Kidney epithelial cell (primary cell): Measurements from ENCODE around the gene PRRT4. TPM values are rescaled to one million over a fixed set of nuclear protein-coding genes. Genes with fewer than 3 reads are reported as not detected.

Source experiments
- DNase-seq: peaks from one replicate; pipeline ENCODE4 v3.0.0-alpha.2; 2010; ENCODE audit warnings: low read depth
- H3K27me3 ChIP-seq: 2 replicates; pipeline ENCODE4 v1.6.0; 2011; ENCODE audit warnings: low read length; ENCODE audit not compliant: control insufficient read depth, insufficient read depth
- H3K36me3 ChIP-seq: 2 replicates; pipeline ENCODE4 v1.5.1; 2011; ENCODE audit warnings: low read length; ENCODE audit not compliant: control insufficient read depth, insufficient read depth
- H3K4me3 ChIP-seq: 2 replicates; pipeline ENCODE4 v1.5.1; 2011; ENCODE audit warnings: low read depth, mild to moderate bottlenecking, control low read depth, low read length
- total RNA-seq: library from RNA; depleted of rRNA; stranded (reverse); fragments of >200 nt; gene quantifications from 2 replicates; pipeline ENCODE4 v1.2.3, GENCODE V29; 2015
- TF ChIP-seq, protein P1 (sequence below): IDR thresholded peaks from 2 replicates; pipeline ENCODE4 v1.5.1; 2011; ENCODE audit warnings: mild to moderate bottlenecking, moderate library complexity, low read length, control low read depth, inconsistent platforms; ENCODE audit not compliant: insufficient read depth, poor library complexity, severe bottlenecking

PRRT4 gene
- total RNA-seq, 1 donor from 2014 or later = not detected

DNA sequence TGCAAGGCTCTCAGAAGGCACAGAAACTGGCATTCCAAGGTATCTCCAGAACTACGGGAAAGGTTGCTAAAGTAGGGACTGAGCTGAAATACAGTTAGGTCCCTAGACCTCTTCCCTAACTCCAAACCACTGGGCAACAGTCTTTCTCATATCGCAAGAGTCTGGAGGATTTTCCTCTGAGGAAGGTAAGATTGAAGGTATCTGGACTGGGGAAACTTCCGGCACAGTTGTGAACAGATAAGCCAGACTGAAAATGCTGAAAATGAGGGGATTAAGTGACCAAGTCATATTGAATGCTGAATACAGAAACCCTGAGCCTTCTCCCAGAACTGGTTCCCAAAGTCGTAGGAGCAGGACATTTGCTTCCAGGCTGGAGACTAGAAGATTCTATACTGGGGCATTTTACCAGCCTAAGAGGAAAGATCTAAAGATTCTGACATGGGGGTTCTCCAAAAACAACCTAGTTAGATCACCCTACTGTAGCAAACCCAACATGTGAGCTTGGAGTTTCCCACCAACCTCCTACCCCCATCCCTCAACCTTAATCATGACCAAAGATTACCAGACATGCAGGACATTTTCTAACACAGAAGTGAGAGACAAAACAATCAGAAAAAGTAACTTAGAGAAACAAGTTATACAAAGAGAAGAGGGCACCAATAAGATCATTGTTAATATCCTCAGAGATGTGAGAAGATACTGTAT is 2.8 kb upstream of the PRRT4 start:
- H3K27me3 ChIP-seq = peaks cover 44% of the 10 kb centered on the region
- TF ChIP-seq, protein P1, sequence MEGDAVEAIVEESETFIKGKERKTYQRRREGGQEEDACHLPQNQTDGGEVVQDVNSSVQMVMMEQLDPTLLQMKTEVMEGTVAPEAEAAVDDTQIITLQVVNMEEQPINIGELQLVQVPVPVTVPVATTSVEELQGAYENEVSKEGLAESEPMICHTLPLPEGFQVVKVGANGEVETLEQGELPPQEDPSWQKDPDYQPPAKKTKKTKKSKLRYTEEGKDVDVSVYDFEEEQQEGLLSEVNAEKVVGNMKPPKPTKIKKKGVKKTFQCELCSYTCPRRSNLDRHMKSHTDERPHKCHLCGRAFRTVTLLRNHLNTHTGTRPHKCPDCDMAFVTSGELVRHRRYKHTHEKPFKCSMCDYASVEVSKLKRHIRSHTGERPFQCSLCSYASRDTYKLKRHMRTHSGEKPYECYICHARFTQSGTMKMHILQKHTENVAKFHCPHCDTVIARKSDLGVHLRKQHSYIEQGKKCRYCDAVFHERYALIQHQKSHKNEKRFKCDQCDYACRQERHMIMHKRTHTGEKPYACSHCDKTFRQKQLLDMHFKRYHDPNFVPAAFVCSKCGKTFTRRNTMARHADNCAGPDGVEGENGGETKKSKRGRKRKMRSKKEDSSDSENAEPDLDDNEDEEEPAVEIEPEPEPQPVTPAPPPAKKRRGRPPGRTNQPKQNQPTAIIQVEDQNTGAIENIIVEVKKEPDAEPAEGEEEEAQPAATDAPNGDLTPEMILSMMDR = no peak
- H3K36me3 ChIP-seq = no peaks in the 10 kb centered on the region
- H3K4me3 ChIP-seq = no peak overlapping the region
- no peak for DNase-seq

DNA sequence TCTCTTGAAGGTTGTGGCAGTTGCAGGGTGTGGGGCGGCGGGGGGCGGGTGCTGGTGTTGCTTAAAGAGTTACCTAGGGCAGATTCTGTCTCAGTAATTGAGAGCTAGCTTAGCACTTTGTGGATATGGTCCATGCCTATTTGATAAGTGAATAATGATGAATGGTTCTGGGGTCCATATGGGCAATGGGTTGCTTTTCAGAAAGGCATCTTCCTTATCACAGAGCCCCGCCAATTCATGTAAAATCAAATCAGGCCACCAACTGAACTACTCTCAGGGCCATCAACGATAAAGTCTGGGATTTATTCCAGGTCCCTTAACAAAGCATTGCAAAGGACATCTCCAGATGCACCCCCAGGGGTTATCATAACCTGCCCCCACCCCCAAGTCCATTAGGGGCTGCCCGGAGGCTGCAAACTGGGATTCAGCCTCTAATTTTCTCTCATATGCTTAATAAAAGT is 1.8 kb upstream of the PRRT4 start:
- peaks cover 53% of the 10 kb centered on the region for H3K27me3 ChIP-seq
- no peak overlapping the region for H3K4me3 ChIP-seq
- no peaks in the 10 kb centered on the region for H3K36me3 ChIP-seq
- TF ChIP-seq, protein P1 = no peak
- no peak for DNase-seq

DNA sequence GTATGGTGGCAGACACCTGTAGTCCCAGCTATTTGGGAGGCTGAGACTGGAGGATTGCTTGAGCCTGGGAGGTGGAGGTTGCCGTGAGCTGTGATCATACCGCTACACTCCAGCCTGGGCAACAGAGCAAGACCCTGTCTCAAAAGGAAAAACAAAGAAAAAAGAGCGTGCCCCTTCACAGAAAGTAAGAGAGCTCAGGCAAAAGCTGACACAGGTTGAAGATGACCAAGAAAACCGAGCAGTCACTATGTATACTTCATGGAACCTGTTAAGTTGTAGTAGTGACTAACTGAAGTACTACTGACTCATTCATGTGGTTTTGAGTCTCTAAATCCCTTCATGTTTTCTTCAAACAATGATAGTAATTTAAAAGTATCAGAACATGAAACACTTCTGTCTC is 1.2 kb upstream of the PRRT4 start:
- H3K27me3 ChIP-seq = peaks cover 59% of the 10 kb centered on the region
- H3K36me3 ChIP-seq = no peaks in the 10 kb centered on the region
- DNase-seq = no peak
- TF ChIP-seq, protein P1 = no peak
- H3K4me3 ChIP-seq = no peak overlapping the region

DNA sequence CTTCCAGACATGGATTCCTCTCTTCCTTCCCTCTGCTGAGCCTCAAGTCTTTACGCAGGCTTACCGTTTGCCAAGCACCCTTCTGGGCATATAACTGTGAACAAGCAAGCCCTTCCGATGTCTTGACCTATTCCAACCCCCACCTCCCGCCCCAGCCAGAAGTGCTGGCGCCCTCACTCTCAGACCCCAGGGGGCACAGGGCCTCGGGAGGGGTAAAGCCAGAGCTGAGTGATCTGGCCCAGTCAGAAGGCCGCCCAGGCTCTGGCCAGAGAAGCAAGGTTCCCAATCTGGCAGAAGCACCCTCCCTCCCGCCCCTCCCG is 1.2 kb downstream of the PRRT4 start:
- DNase-seq = no peak
- H3K36me3 ChIP-seq = no peaks in the 10 kb centered on the region
- TF ChIP-seq, protein P1 = no peak
- peaks cover 57% of the 10 kb centered on the region for H3K27me3 ChIP-seq
- no peak overlapping the region for H3K4me3 ChIP-seq

DNA sequence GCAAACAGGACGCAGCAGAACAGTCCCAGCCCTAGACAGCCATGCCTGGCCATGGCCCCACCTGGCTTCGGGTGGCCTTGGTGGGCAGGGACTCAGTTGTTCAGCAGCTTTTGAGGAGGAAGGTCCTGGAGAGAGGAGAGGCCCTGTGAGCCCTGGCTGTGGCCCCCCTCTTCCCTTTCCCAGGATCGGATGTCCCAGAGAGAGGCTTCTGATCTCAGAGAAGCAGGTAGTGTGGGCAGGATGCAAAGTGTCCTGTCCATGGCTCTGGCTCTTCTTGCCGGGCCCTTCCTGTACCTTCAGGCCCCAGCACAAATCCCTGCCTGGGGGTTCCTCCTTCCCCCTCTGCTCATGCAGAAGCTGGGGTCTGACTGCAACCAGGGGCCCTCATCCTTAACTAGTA is 1.6 kb downstream of the PRRT4 start:
- TF ChIP-seq, protein P1 = no peak
- Histone ChIP-seq H3K36me3 (no peaks in the 10 kb centered on the region), H3K4me3 (no peak overlapping the region), H3K27me3 (peaks cover 57% of the 10 kb centered on the region)
- DNase-seq = no peak

DNA sequence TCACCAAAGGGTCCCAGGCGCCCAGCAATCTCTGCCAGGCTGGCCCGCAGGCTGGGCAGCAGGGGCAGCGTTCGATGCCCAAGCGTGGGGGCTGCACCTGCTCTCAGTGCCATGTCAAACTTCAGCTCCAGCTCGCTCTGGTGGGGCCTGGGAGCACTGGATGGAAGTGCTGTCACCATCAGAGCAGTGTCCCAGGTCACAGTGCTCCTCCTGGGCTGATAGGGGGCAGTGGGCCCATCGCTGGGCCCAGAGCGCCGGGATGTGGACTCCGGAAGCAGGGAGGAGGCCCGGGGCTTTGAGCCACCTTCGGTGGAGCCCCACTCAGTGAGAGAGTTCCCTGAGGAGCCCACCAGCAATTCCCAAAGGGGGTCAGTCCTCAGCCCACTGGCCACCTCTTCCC is 2.2 kb downstream of the PRRT4 start:
- TF ChIP-seq, protein P1 = no peak

More for the DNA sequence above, 2.2 kb downstream of the PRRT4 start:
- no peak for DNase-seq
- no peaks in the 10 kb centered on the region for H3K36me3 ChIP-seq
- H3K27me3 ChIP-seq = peaks cover 56% of the 10 kb centered on the region
- no peak overlapping the region for H3K4me3 ChIP-seq
